ENCODE measurements around the gene GPC5.

GPC5 gene

GRCh38 chr13:91729859-91730258, 331.4 kb downstream of the GPC5 start:
- TF ChIP-seq FOXM1 (IDR thresholded peaks at IDR 0.05; ENCODE audit: borderline replicate concordance, low read depth) (no peak), TEAD4 (IDR thresholded peaks at IDR 0.05) (no peak), MAX (IDR thresholded peaks at IDR 0.05) (no peak), EP300 (IDR thresholded peaks at IDR 0.05; ENCODE audit: borderline replicate concordance) (no peak), TAF1 (IDR thresholded peaks at IDR 0.05; ENCODE audit: low read depth) (no peak), USF1 (IDR thresholded peaks at IDR 0.05) (no peak), ZBTB7A (IDR thresholded peaks at IDR 0.05; ENCODE audit: low read depth) (no peak)

- no peak for TF ChIP-seq TEAD4 (IDR thresholded peaks at IDR 0.05)
- no peak for TF ChIP-seq YY1 (IDR thresholded peaks at IDR 0.05; ENCODE audit: low read depth)
- TF ChIP-seq TCF12 (IDR thresholded peaks at IDR 0.05; ENCODE audit: low read depth), result no peak
- no peak for TF ChIP-seq FOXM1 (IDR thresholded peaks at IDR 0.05; ENCODE audit: borderline replicate concordance, low read depth)
- TF ChIP-seq CEBPB (IDR thresholded peaks at IDR 0.05), result no peak
- TF ChIP-seq CREB1 (IDR thresholded peaks at IDR 0.05; ENCODE audit: low read depth), result no peak
- no peak for TF ChIP-seq NFIC (IDR thresholded peaks at IDR 0.05)
- no peak for TF ChIP-seq EGR1 (IDR thresholded peaks at IDR 0.05)
- TF ChIP-seq MAX (IDR thresholded peaks at IDR 0.05), result no peak
- TF ChIP-seq TAF1 (IDR thresholded peaks at IDR 0.05; ENCODE audit: low read depth), result no peak
- TF ChIP-seq REST (IDR thresholded peaks at IDR 0.05; ENCODE audit: low read depth), result no peak
- TF ChIP-seq USF1 (IDR thresholded peaks at IDR 0.05), result no peak
- no peak for TF ChIP-seq ZBTB7A (IDR thresholded peaks at IDR 0.05; ENCODE audit: low read depth)
- TF ChIP-seq EP300 (IDR thresholded peaks at IDR 0.05; ENCODE audit: borderline replicate concordance), result no peak
- TF ChIP-seq RAD21 (IDR thresholded peaks at IDR 0.05; ENCODE audit: low read depth), result no peak
Measured at GRCh38 chr13:91739751-91740150, 341.3 kb downstream of the GPC5 start.

GRCh38 chr13:91740756-91741155, 342.3 kb downstream of the GPC5 start:
- no peak for TF ChIP-seq MAX (IDR thresholded peaks at IDR 0.05)
- no peak for TF ChIP-seq ZBTB7A (IDR thresholded peaks at IDR 0.05; ENCODE audit: low read depth)
- TF ChIP-seq EGR1 (IDR thresholded peaks at IDR 0.05), result no peak
- no peak for TF ChIP-seq USF1 (IDR thresholded peaks at IDR 0.05)
- no peak for TF ChIP-seq REST (IDR thresholded peaks at IDR 0.05; ENCODE audit: low read depth)
- TF ChIP-seq CREB1 (IDR thresholded peaks at IDR 0.05; ENCODE audit: low read depth), result no peak
- TF ChIP-seq TEAD4 (IDR thresholded peaks at IDR 0.05), result no peak

- TF ChIP-seq EGR1 (IDR thresholded peaks at IDR 0.05), result no peak
- no peak for TF ChIP-seq MAX (IDR thresholded peaks at IDR 0.05)
- TF ChIP-seq EP300 (IDR thresholded peaks at IDR 0.05; ENCODE audit: borderline replicate concordance), result no peak
- no peak for TF ChIP-seq YY1 (IDR thresholded peaks at IDR 0.05; ENCODE audit: low read depth)
- no peak for TF ChIP-seq CEBPB (IDR thresholded peaks at IDR 0.05)
- no peak for TF ChIP-seq TCF12 (IDR thresholded peaks at IDR 0.05; ENCODE audit: low read depth)
- no peak for TF ChIP-seq RAD21 (IDR thresholded peaks at IDR 0.05; ENCODE audit: low read depth)
Measured at GRCh38 chr13:91741925-91742324, 343.5 kb downstream of the GPC5 start.

- TF ChIP-seq YY1 (IDR thresholded peaks at IDR 0.05; ENCODE audit: low read depth), result no peak
- TF ChIP-seq REST (IDR thresholded peaks at IDR 0.05; ENCODE audit: low read depth), result no peak
- no peak for TF ChIP-seq EGR1 (IDR thresholded peaks at IDR 0.05)
- TF ChIP-seq NFIC (IDR thresholded peaks at IDR 0.05), result no peak
- no peak for TF ChIP-seq TCF12 (IDR thresholded peaks at IDR 0.05; ENCODE audit: low read depth)
- no peak for TF ChIP-seq FOXM1 (IDR thresholded peaks at IDR 0.05; ENCODE audit: borderline replicate concordance, low read depth)
- TF ChIP-seq CREB1 (IDR thresholded peaks at IDR 0.05; ENCODE audit: low read depth), result no peak
- TF ChIP-seq CEBPB (IDR thresholded peaks at IDR 0.05), result no peak
- TF ChIP-seq ZBTB7A (IDR thresholded peaks at IDR 0.05; ENCODE audit: low read depth), result no peak
- TF ChIP-seq MAX (IDR thresholded peaks at IDR 0.05), result no peak
- TF ChIP-seq USF1 (IDR thresholded peaks at IDR 0.05), result no peak
- TF ChIP-seq EP300 (IDR thresholded peaks at IDR 0.05; ENCODE audit: borderline replicate concordance), result no peak
- no peak for TF ChIP-seq RAD21 (IDR thresholded peaks at IDR 0.05; ENCODE audit: low read depth)
- no peak for TF ChIP-seq TEAD4 (IDR thresholded peaks at IDR 0.05)
- TF ChIP-seq TAF1 (IDR thresholded peaks at IDR 0.05; ENCODE audit: low read depth), result no peak
Measured at GRCh38 chr13:91744284-91744683, 345.9 kb downstream of the GPC5 start.
